HepG2 (cell line): ENCODE results near the gene LHFPL6. TPM values are rescaled to one million over a fixed set of nuclear protein-coding genes. Genes with fewer than 3 reads are reported as not detected.

Source experiments
- ATAC-seq: fragments of 200-7000 bp; cut with Tn5 transposase; 3 replicates; pipeline ENCODE4 v1.9.1; 2020; ENCODE audit warnings: mild to moderate bottlenecking, moderate library complexity
- BruUV-seq: library from RNA; stranded (reverse); fragments of 400-500 nt; replicated peaks from 2 replicates; lab custom pipeline; 2021; lab: Mats Ljungman, UMichigan
- CTCF ChIA-PET: fragments of 300-600 bp; formaldehyde crosslinking; extraction: SDS; loops from one replicate; lab custom pipeline; 2021; ENCODE audit warnings: low total read pairs, inconsistent platforms, low intra/inter-chr PET ratio; lab: Yijun Ruan, JAX
- POLR2A ChIA-PET: fragments of 350-600 bp; sonication (Branson Sonifier 250); formaldehyde crosslinking; loops from one replicate; lab custom pipeline; 2020; ENCODE audit warnings: antibody characterized with exemption, inconsistent platforms; lab: Yijun Ruan, JAX
- DNase-seq: peaks from one replicate; pipeline ENCODE4 v3.0.0-alpha.2; 2015; ENCODE audit warnings: low spot score
- FAIRE-seq: peaks from 3 replicates; lab custom pipeline; 2011; peaks lifted over from hg19 to GRCh38; lab: Jason Lieb, UNC
- H2AFZ ChIP-seq: one replicate; pipeline ENCODE4 v1.6.1; 2011; ENCODE audit warnings: low read length, inconsistent platforms
- H3K27ac ChIP-seq: fragments of 300-600 bp; 3 replicates; pipeline ENCODE4 v1.8.0; 2011; ENCODE audit warnings: mixed run types, mild to moderate bottlenecking, mixed read lengths, low read length, inconsistent platforms; ENCODE audit not compliant: insufficient read depth; ENCODE audit errors: extremely low read length
- H3K27me3 ChIP-seq, 2 experiments: fragments of 200-600 bp in 1 of 2; 2 replicates in 1 of 2; 3 replicates in 1 of 2; pipeline versions ENCODE4 v1.6.0 to v1.8.0; 2011; ENCODE audit warnings: low read length in 2 of 2, mild to moderate bottlenecking in 2 of 2, moderate library complexity in 2 of 2, inconsistent platforms in 1 of 2; ENCODE audit not compliant: insufficient read depth in 2 of 2, control insufficient read depth in 1 of 2
- H3K36me3 ChIP-seq, 2 experiments: fragments of 200-600 bp in 1 of 2; replicated peaks in 1 of 2; 2 replicates in 1 of 2; 3 replicates in 1 of 2; pipeline versions ENCODE4 v1.5.1 to v1.8.0; 2011; ENCODE audit warnings: low read length in 2 of 2, inconsistent platforms in 1 of 2; ENCODE audit not compliant: insufficient read depth in 2 of 2, control insufficient read depth in 1 of 2
- H3K4me1 ChIP-seq: 2 replicates; pipeline ENCODE4 v1.5.1; 2012; ENCODE audit warnings: low read length, inconsistent platforms; ENCODE audit not compliant: insufficient read depth
- H3K4me2 ChIP-seq: 2 replicates; pipeline ENCODE4 v1.6.0; 2011; ENCODE audit warnings: low read depth, low read length, inconsistent platforms
- H3K4me3 ChIP-seq, 3 experiments: fragments of 200-600 bp in 1 of 3; sonication (generic), shearing (Covaris generic) in 1 of 3; replicated peaks in 1 of 3; 2 replicates each; pipeline ENCODE4 v1.5.1; 2011 to 2016; ENCODE audit warnings: low read length in 3 of 3, inconsistent platforms in 2 of 3, low read depth in 2 of 3, mild to moderate bottlenecking in 2 of 3, control low read depth in 1 of 3, mixed read lengths in 1 of 3; ENCODE audit not compliant: insufficient read depth in 1 of 3
- H3K79me2 ChIP-seq: one replicate; pipeline ENCODE4 v1.6.1; 2011; ENCODE audit warnings: low read length, inconsistent platforms; ENCODE audit not compliant: insufficient read depth
- H3K9ac ChIP-seq: 2 replicates; pipeline ENCODE4 v1.6.0; 2011; ENCODE audit warnings: mild to moderate bottlenecking, low read depth, low read length, inconsistent platforms; ENCODE audit not compliant: insufficient read depth
- H3K9me3 ChIP-seq: 2 replicates; pipeline ENCODE4 v1.5.1; 2012; ENCODE audit warnings: mild to moderate bottlenecking, low read length
- H4K20me1 ChIP-seq: 2 replicates; pipeline ENCODE4 v1.6.0; 2011; ENCODE audit warnings: inconsistent platforms, mild to moderate bottlenecking, low read length, moderate library complexity; ENCODE audit not compliant: insufficient read depth
- ASH2L ChIP-seq: fragments of 300-600, 200-600 bp; sonication (generic); IDR thresholded peaks from 2 replicates; pipeline ENCODE4 v1.7.0; 2017; ENCODE audit warnings: low read depth, mild to moderate bottlenecking, moderate library complexity, mixed read lengths, low read length; ENCODE audit not compliant: insufficient read length
- CCDC6 ChIP-seq: sonication (generic); formaldehyde crosslinking; IDR thresholded peaks from 2 replicates; pipeline ENCODE4 v1.8.1; 2022; ENCODE audit warnings: mild to moderate bottlenecking, missing genetic modification reagents, moderate library complexity
- CHD4 ChIP-seq: fragments of 200-600 bp; sonication (generic); IDR thresholded peaks from 2 replicates; pipeline ENCODE4 v1.7.0; 2017; ENCODE audit warnings: mild to moderate bottlenecking, low read length, borderline replicate concordance
- JUND ChIP-seq: sonication (generic); formaldehyde crosslinking; IDR thresholded peaks from 2 replicates; pipeline ENCODE4 v1.8.0; 2022; ENCODE audit warnings: mild to moderate bottlenecking, missing genetic modification reagents
- KDM1A ChIP-seq: IDR thresholded peaks from 2 replicates; pipeline ENCODE4 v1.6.1; 2016; ENCODE audit warnings: missing compliant biosample characterization
- MEIS2 ChIP-seq: sonication (generic); formaldehyde crosslinking; IDR thresholded peaks from 2 replicates; pipeline ENCODE4 v1.9.0; 2021; ENCODE audit warnings: mild to moderate bottlenecking, missing genetic modification reagents
- PRDM10 ChIP-seq: sonication (generic); formaldehyde crosslinking; IDR thresholded peaks from 2 replicates; pipeline ENCODE4 v1.4.0; 2020; ENCODE audit warnings: low read depth, missing genetic modification reagents
- SMC3 ChIP-seq: IDR thresholded peaks from 2 replicates; pipeline ENCODE4 v1.6.1; 2011; ENCODE audit warnings: low read length, improper control_type of control experiment
- ZFP36L1 ChIP-seq: sonication (generic); formaldehyde crosslinking; IDR thresholded peaks from 2 replicates; pipeline ENCODE4 v1.8.0; 2022; ENCODE audit warnings: mild to moderate bottlenecking, missing genetic modification reagents, moderate library complexity
- ZNF557 ChIP-seq: sonication (generic); formaldehyde crosslinking; IDR thresholded peaks from 2 replicates; pipeline ENCODE4 v1.4.0; 2020; ENCODE audit warnings: missing genetic modification reagents
- ZNF572 ChIP-seq: sonication (generic); formaldehyde crosslinking; IDR thresholded peaks from 2 replicates; pipeline ENCODE4 v1.5.1; 2020; ENCODE audit warnings: mild to moderate bottlenecking, missing genetic modification reagents
- ZNF577 ChIP-seq: sonication (generic); formaldehyde crosslinking; IDR thresholded peaks from 2 replicates; pipeline ENCODE4 v1.4.0; 2020; ENCODE audit warnings: mild to moderate bottlenecking, low read depth, missing genetic modification reagents, borderline replicate concordance
- ZNF597 ChIP-seq: sonication (generic); formaldehyde crosslinking; IDR thresholded peaks from 2 replicates; pipeline ENCODE4 v1.5.0; 2020; ENCODE audit warnings: missing genetic modification reagents
- ZNF703 ChIP-seq: sonication (generic); formaldehyde crosslinking; IDR thresholded peaks from 2 replicates; pipeline ENCODE4 v1.5.1; 2020; ENCODE audit warnings: missing genetic modification reagents, mild to moderate bottlenecking, moderate library complexity, borderline replicate concordance
- WGBS: methylation state at CpG from one replicate; pipeline ENCODE4 v1.1.6; 2017; ENCODE audit warnings: low lambda C conversion rate; 5-methylcytosine and 5-hydroxymethylcytosine counted together
- in situ Hi-C: cut with HindIII; loops from 2 replicates; pipeline ENCODE4 v1.10.0; 2017; ENCODE audit warnings: low pct_unique_long_range_greater_than_20kb; ENCODE audit not compliant: extremely low pct_ligation_motif_present
- intact Hi-C: fragments of 100-400 bp; cut with micrococcal nuclease; formaldehyde crosslinking; loops from one replicate; pipeline ENCODE4 v1.10.0; 2022; ENCODE audit not compliant: unreplicated experiment
- polyA plus RNA-seq, 8 experiments: library from polyadenylated mRNA; depleted of rRNA in 3 of 8; stranded (reverse) in 7 of 8; unstranded in 1 of 8; fragments of >200 nt; fragmentation: Illumina TruSeq in 4 of 8; extraction: Trizol in 4 of 8; gene quantifications; 2 replicates each; pipeline versions ENCODE4 v1.2.1 to v1.2.3, GENCODE V29; 2011 to 2016; ENCODE audit warnings: low read depth in 4 of 8, missing spikeins in 1 of 8, mixed read lengths in 1 of 8; ENCODE audit not compliant: insufficient read depth in 1 of 8
- total RNA-seq, 5 experiments: library from RNA; depleted of rRNA; stranded (reverse); fragments of >200 nt; fragmentation: Illumina TruSeq; extraction: Trizol; gene quantifications; 2 replicates each; pipeline ENCODE4 v1.2.3, GENCODE V29; 2016; ENCODE audit warnings: low read depth in 1 of 5
- TF ChIP-seq, protein P1 (sequence below): sonication (generic); formaldehyde crosslinking; IDR thresholded peaks from 2 replicates; pipeline ENCODE4 v1.4.0; 2020; ENCODE audit warnings: missing genetic modification reagents, borderline replicate concordance

The LHFPL6 gene
- total and polyA plus RNA-seq, 2 of the 13 experiments (the other 11 are each of a cell fraction or from before 2014, with no cell fraction given): not detected

DNA sequence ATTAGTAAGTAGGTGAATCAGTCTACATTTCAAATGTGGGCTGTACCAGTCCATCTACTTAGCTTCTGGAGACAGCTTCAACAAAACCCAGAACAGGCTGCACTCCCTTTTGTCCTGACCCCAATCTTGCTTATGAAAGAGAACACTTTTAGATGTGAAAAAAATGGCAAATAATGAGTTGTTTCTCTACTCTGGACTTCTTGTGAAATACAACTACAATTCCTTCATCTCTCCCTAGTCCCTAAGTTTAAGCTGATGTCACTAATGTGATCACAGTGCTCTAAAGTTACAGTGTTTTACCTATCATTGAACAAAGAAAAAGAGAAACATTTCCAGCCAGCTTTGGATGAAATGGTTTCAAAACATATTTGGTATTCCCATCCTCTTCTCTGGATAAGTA is 183.9 kb downstream of the LHFPL6 start:
- intact Hi-C loops: loop anchor here (10.0 kb wide), 1 partner anchor 196 kb away; no protein-coding TSS in a partner anchor
- CTCF ChIA-PET: no interaction called here

GRCh38 chr13:39418424-39418823 is 184.6 kb downstream of the LHFPL6 start:
- H3K27ac ChIP-seq: no peak overlapping the region
- ChIA-PET POLR2A (no interaction called here), CTCF (no interaction called here)
- BruUV-seq: no TSS peak
- H2AFZ ChIP-seq: no peak overlapping the region
- WGBS: 14% methylated on average over 3 of the region's 3 CpGs
- H3K9me3 ChIP-seq: no peaks in the 10 kb centered on the region
- TF ChIP-seq MEIS2 (CRISPR knock-in tag) (no peak), CHD4 (no peak), ASH2L (no peak), ZNF597 (CRISPR knock-in tag) (no peak), ZNF557 (no peak), CCDC6 (CRISPR knock-in tag) (no peak), PRDM10 (no peak)
- TF ChIP-seq, protein P1, sequence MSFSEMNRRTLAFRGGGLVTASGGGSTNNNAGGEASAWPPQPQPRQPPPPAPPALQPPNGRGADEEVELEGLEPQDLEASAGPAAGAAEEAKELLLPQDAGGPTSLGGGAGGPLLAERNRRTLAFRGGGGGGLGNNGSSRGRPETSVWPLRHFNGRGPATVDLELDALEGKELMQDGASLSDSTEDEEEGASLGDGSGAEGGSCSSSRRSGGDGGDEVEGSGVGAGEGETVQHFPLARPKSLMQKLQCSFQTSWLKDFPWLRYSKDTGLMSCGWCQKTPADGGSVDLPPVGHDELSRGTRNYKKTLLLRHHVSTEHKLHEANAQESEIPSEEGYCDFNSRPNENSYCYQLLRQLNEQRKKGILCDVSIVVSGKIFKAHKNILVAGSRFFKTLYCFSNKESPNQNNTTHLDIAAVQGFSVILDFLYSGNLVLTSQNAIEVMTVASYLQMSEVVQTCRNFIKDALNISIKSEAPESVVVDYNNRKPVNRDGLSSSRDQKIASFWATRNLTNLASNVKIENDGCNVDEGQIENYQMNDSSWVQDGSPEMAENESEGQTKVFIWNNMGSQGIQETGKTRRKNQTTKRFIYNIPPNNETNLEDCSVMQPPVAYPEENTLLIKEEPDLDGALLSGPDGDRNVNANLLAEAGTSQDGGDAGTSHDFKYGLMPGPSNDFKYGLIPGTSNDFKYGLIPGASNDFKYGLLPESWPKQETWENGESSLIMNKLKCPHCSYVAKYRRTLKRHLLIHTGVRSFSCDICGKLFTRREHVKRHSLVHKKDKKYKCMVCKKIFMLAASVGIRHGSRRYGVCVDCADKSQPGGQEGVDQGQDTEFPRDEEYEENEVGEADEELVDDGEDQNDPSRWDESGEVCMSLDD (CRISPR knock-in tag): no peak
- intact Hi-C loops (loop anchor here (10.0 kb wide), 1 partner anchor 196 kb away; no protein-coding TSS in a partner anchor), in situ Hi-C loops (no loop called here)
- H3K79me2 ChIP-seq: no peaks in the 10 kb centered on the region
- no peak overlapping the region for H3K4me2 ChIP-seq
- H3K27me3 ChIP-seq: no peaks in the 10 kb centered on the region; a peak in 1 of 5 replicates
- DNase-seq: no peak
- no peak overlapping the region for H3K4me3 ChIP-seq
- H3K9ac ChIP-seq: no peak overlapping the region
- peaks cover 11% of the 10 kb centered on the region; the same call in 1 of the 2 replicates for H3K4me1 ChIP-seq
- ATAC-seq: no peak
- H3K36me3 ChIP-seq: no peaks in the 10 kb centered on the region
- no peaks in the 10 kb centered on the region for H4K20me1 ChIP-seq
- FAIRE-seq: no peak

More for the DNA sequence above, 183.9 kb downstream of the LHFPL6 start:
- Histone ChIP-seq H3K36me3 (no peaks in the 10 kb centered on the region), H3K9me3 (no peaks in the 10 kb centered on the region), H3K27me3 (no peaks in the 10 kb centered on the region; a peak in 1 of 5 replicates), H4K20me1 (no peaks in the 10 kb centered on the region), H2AFZ (no peak overlapping the region), H3K4me2 (no peak overlapping the region), H3K27ac (no peak overlapping the region), H3K79me2 (no peaks in the 10 kb centered on the region), H3K4me3 (no peak overlapping the region), H3K9ac (no peak overlapping the region), H3K4me1 (peaks cover 11% of the 10 kb centered on the region; the same call in 1 of the 2 replicates)
- in situ Hi-C loops: no loop called here
- POLR2A ChIA-PET: no interaction called here
- no peak for ATAC-seq
- TF ChIP-seq ZNF577 (CRISPR knock-in tag) (no peak), KDM1A (no peak), ZNF703 (CRISPR knock-in tag) (no peak), ZFP36L1 (CRISPR knock-in tag) (no peak), ZNF572 (CRISPR knock-in tag) (no peak), JUND (CRISPR knock-in tag) (no peak), SMC3 (no peak)
- no peak for DNase-seq
- no peak for FAIRE-seq
- no TSS peak for BruUV-seq
